NT2/D1 (cell line): ENCODE measurements around the gene SDK2.

ENCODE experiments used
- DNase-seq: peaks from one replicate; pipeline ENCODE4 v3.0.0-alpha.2; 2011; ENCODE audit warnings: low read depth, low spot score
- H3K27me3 ChIP-seq: 2 replicates; pipeline ENCODE4 v1.6.0; 2011; ENCODE audit warnings: mild to moderate bottlenecking; ENCODE audit not compliant: insufficient read length, insufficient read depth
- H3K36me3 ChIP-seq: 2 replicates; pipeline ENCODE4 v1.6.1; 2011; ENCODE audit warnings: mild to moderate bottlenecking, low read length, mixed read lengths; ENCODE audit not compliant: insufficient read depth, insufficient read length
- H3K4me1 ChIP-seq: 2 replicates; pipeline ENCODE4 v1.5.1; 2011; ENCODE audit not compliant: insufficient read depth, insufficient read length
- H3K4me3 ChIP-seq: 2 replicates; pipeline ENCODE4 v1.5.1; 2011; ENCODE audit warnings: low read depth; ENCODE audit not compliant: insufficient read length
- H3K9ac ChIP-seq: 2 replicates; pipeline ENCODE4 v1.6.0; 2011; ENCODE audit warnings: low read depth; ENCODE audit not compliant: insufficient read length
- H3K9me3 ChIP-seq: 2 replicates; pipeline ENCODE4 v1.5.1; 2011; ENCODE audit warnings: mild to moderate bottlenecking, low read length; ENCODE audit not compliant: insufficient read depth
- SUZ12 ChIP-seq: IDR thresholded peaks from 2 replicates; pipeline ENCODE4 v1.6.1; 2011; ENCODE audit not compliant: insufficient read length, insufficient read depth; ENCODE audit errors: extremely low read depth
- YY1 ChIP-seq: IDR thresholded peaks from 2 replicates; pipeline ENCODE4 v1.6.1; 2011; ENCODE audit not compliant: insufficient read length, insufficient read depth
- ZNF274 ChIP-seq: IDR thresholded peaks from 2 replicates; pipeline ENCODE4 v1.6.1; 2011; ENCODE audit warnings: mild to moderate bottlenecking, low read depth, low read length

The SDK2 gene

GRCh38 chr17:73592079-73592415 lies 52.2 kb downstream of the SDK2 start:
- peaks cover 11% of the 10 kb centered on the region for H3K36me3 ChIP-seq
- DNase-seq: no peak
- no peaks in the 10 kb centered on the region for H3K27me3 ChIP-seq
- peaks cover 30% of the 10 kb centered on the region for H3K4me1 ChIP-seq
- TF ChIP-seq ZNF274: no peak
- no peak for TF ChIP-seq YY1
- TF ChIP-seq SUZ12: no peak
- no peak overlapping the region for H3K4me3 ChIP-seq
- H3K9ac ChIP-seq: no peak overlapping the region
- no peaks in the 10 kb centered on the region for H3K9me3 ChIP-seq

GRCh38 chr17:73591296-73592078 lies 52.8 kb downstream of the SDK2 start:
- no peak for TF ChIP-seq YY1
- Histone ChIP-seq H3K9ac (no peak overlapping the region), H3K9me3 (no peaks in the 10 kb centered on the region), H3K4me3 (no peak overlapping the region), H3K4me1 (peaks cover 33% of the 10 kb centered on the region), H3K36me3 (peaks cover 7% of the 10 kb centered on the region), H3K27me3 (no peaks in the 10 kb centered on the region)
- DNase-seq: no peak

- peaks cover 6% of the 10 kb centered on the region for H3K36me3 ChIP-seq
- H3K9me3 ChIP-seq: no peaks in the 10 kb centered on the region
- no peak overlapping the region for H3K9ac ChIP-seq
- TF ChIP-seq SUZ12 (no peak), YY1 (no peak), ZNF274 (no peak)
- no peaks in the 10 kb centered on the region for H3K27me3 ChIP-seq
- no peak for DNase-seq
- H3K4me1 ChIP-seq: peaks cover 20% of the 10 kb centered on the region
- H3K4me3 ChIP-seq: no peak overlapping the region
Observed at GRCh38 chr17:73589363-73589980, 54.8 kb downstream of the SDK2 start.

DNA sequence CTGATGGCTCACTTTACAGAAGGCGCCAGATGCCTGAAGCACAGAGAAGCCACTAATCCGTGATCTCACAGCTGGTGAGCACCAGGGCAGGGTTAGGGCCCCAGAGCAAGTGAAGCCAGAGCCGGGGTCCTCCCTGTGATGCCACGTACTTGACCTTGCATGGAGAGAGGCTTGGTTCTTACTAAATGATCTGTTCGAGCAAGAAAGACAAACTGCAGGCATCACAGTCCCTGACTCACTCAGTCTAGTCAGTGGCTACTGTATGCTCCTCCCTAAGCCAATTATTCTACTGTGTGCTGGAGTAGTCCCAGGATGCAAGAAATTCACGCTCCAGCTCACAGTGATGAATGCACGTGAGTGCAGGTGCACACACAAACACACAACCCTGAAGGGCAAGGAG lies 55.4 kb downstream of the SDK2 start:
- Histone ChIP-seq H3K27me3 (no peaks in the 10 kb centered on the region), H3K9me3 (no peaks in the 10 kb centered on the region), H3K4me3 (no peak overlapping the region), H3K36me3 (peaks cover 6% of the 10 kb centered on the region), H3K4me1 (peaks cover 20% of the 10 kb centered on the region), H3K9ac (no peak overlapping the region)
- TF ChIP-seq YY1: no peak
- TF ChIP-seq SUZ12: no peak
- TF ChIP-seq ZNF274: no peak
- DNase-seq: no peak

DNA sequence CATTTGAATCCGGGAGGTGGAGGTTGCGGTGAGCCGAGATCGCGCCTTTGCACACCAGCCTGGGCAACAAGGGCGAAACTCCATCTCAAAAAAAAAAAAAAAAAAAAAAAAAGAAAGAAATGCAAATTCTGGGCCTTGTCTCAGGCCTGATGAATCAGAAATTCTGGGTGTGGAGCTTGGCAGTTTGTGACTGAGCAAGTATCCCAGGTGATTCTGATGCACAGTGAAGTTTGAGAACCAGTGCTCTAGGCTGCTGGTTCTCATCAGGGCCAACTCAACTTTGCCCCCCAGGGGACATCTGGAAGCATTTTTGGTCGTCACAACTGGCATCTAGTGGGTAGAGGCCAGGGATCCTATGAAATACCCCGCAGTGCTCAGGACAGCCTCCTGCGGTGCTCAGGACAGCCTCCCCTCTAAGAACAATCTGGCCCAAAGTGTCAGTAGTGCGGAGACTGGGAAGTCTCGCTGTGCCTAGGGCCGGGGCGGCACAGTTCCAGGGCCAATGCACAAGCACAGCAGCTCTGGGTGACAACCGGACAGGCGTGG lies 55.9 kb downstream of the SDK2 start:
- Histone ChIP-seq H3K9ac (no peak overlapping the region), H3K27me3 (no peaks in the 10 kb centered on the region), H3K4me1 (peaks cover 20% of the 10 kb centered on the region), H3K4me3 (no peak overlapping the region), H3K36me3 (peaks cover 2% of the 10 kb centered on the region), H3K9me3 (no peaks in the 10 kb centered on the region)
- TF ChIP-seq ZNF274 (no peak), YY1 (no peak), SUZ12 (no peak)
- DNase-seq: no peak

GRCh38 chr17:73586921-73587602 lies 57.2 kb downstream of the SDK2 start:
- no peak for DNase-seq
- no peaks in the 10 kb centered on the region for H3K27me3 ChIP-seq

GRCh38 chr17:73586275-73586832 lies 57.9 kb downstream of the SDK2 start:
- no peak overlapping the region for H3K9ac ChIP-seq
- H3K9me3 ChIP-seq: no peaks in the 10 kb centered on the region
- H3K36me3 ChIP-seq: no peaks in the 10 kb centered on the region
- no peaks in the 10 kb centered on the region for H3K27me3 ChIP-seq
- no peak overlapping the region for H3K4me3 ChIP-seq
- TF ChIP-seq ZNF274 (no peak), SUZ12 (no peak), YY1 (no peak)
- no peak for DNase-seq
- H3K4me1 ChIP-seq: peaks cover 20% of the 10 kb centered on the region

More at GRCh38 chr17:73586921-73587602, 57.2 kb downstream of the SDK2 start:
- TF ChIP-seq ZNF274 (no peak), YY1 (no peak), SUZ12 (no peak)
- Histone ChIP-seq H3K36me3 (no peaks in the 10 kb centered on the region), H3K4me3 (no peak overlapping the region), H3K4me1 (peaks cover 20% of the 10 kb centered on the region), H3K9ac (no peak overlapping the region), H3K9me3 (no peaks in the 10 kb centered on the region)
